ENCODE data around the gene KCTD2.

GRCh38 chr17:75048249-75048878 lies 1.3 kb downstream of the KCTD2 start:
- TF ChIP-seq POLR2A (IDR thresholded peaks at IDR 0.05), result no peak
- no peak for TF ChIP-seq CTCF (IDR thresholded peaks at IDR 0.05)
- TF ChIP-seq POLR2AphosphoS5 (IDR thresholded peaks at IDR 0.05; ENCODE audit: insufficient read depth in 1 of 2, low read depth in 1 of 2), result peak in 1 of 2 donors; percentile 8

Data from vagina (tissue), 2 donors.